Erythroblast (primary cell): Measurements from ENCODE around the gene LUM.

Source experiments
- GATA1 ChIP-seq: IDR thresholded peaks from 2 replicates; pipeline ENCODE4 v1.6.1; 2011; ENCODE audit warnings: low read depth, mild to moderate bottlenecking, control low read depth, low read length, moderate library complexity
- POLR2A ChIP-seq: IDR thresholded peaks from 2 replicates; pipeline ENCODE4 v1.6.1; 2011; ENCODE audit warnings: mild to moderate bottlenecking, low read length

- TF ChIP-seq POLR2A = no peak
- no peak for TF ChIP-seq GATA1
Measured at GRCh38 chr12:91055976-91056375, 55.3 kb downstream of the LUM start.
